ENCODE results near the gene KRTAP5-6. TPM values are rescaled to one million over a fixed set of nuclear protein-coding genes. Genes with fewer than 3 reads are reported as not detected.

Gene KRTAP5-6
- total RNA-seq, 2 donors from 2014 or later, result not detected

GRCh38 chr11:1741741-1742140 lies 44.7 kb downstream of the KRTAP5-6 start:
- Mint-ChIP-seq H3K4me1 (ENCODE audit: low read depth) (no peaks in the 10 kb centered on the region), H3K27me3 (ENCODE audit: low read depth) (no peaks in the 10 kb centered on the region), H3K4me3 (no peak overlapping the region), H3K27ac (no peak overlapping the region), H3K36me3 (ENCODE audit: insufficient read depth in 2 of 2) (peaks cover 2 to 7% of the 10 kb centered on the region in 2 donors), H3K9me3 (peaks cover 10 to 13% of the 10 kb centered on the region in 2 donors)
- DNase-seq, result no peak
- ATAC-seq (replicated peaks in 1 of 2), result no peak

GRCh38 chr11:1742371-1742770 lies 45.4 kb downstream of the KRTAP5-6 start:
- DNase-seq (no peak), ATAC-seq (replicated peaks in 1 of 2) (peak; percentile 57 to 75)
- no peaks in the 10 kb centered on the region for H3K27me3 Mint-ChIP-seq (ENCODE audit: low read depth)
- H3K27ac Mint-ChIP-seq, result no peak overlapping the region
- peaks cover 8 to 11% of the 10 kb centered on the region in 2 donors for H3K9me3 Mint-ChIP-seq
- H3K36me3 Mint-ChIP-seq (ENCODE audit: insufficient read depth in 2 of 2), result peaks cover 0 to 4% of the 10 kb centered on the region in 2 donors
- H3K4me1 Mint-ChIP-seq (ENCODE audit: low read depth), result no peaks in the 10 kb centered on the region
- no peak overlapping the region for H3K4me3 Mint-ChIP-seq

GRCh38 chr11:1742869-1743584 lies 46.0 kb downstream of the KRTAP5-6 start:
- no peak for ATAC-seq (replicated peaks in 1 of 2)
- Mint-ChIP-seq H3K9me3 (peaks cover 8% of the 10 kb centered on the region in 2 donors), H3K27ac (no peak overlapping the region), H3K27me3 (ENCODE audit: low read depth) (no peaks in the 10 kb centered on the region), H3K4me3 (no peak overlapping the region), H3K36me3 (ENCODE audit: insufficient read depth in 2 of 2) (peaks cover 0 to under 1% of the 10 kb centered on the region in 2 donors), H3K4me1 (ENCODE audit: low read depth) (no peaks in the 10 kb centered on the region)
- no peak for DNase-seq

GRCh38 chr11:1743585-1744136 lies 46.7 kb downstream of the KRTAP5-6 start:
- Mint-ChIP-seq H3K4me3 (no peak overlapping the region), H3K27me3 (ENCODE audit: low read depth) (no peaks in the 10 kb centered on the region), H3K36me3 (ENCODE audit: insufficient read depth in 2 of 2) (no peaks in the 10 kb centered on the region), H3K4me1 (ENCODE audit: low read depth) (no peaks in the 10 kb centered on the region), H3K27ac (no peak overlapping the region), H3K9me3 (peaks cover 6 to 8% of the 10 kb centered on the region in 2 donors)
- ATAC-seq (replicated peaks in 1 of 2), result no peak
- no peak for DNase-seq

GRCh38 chr11:1744137-1744886 lies 47.3 kb downstream of the KRTAP5-6 start:
- Mint-ChIP-seq H3K9me3 (peaks cover 6 to 8% of the 10 kb centered on the region in 2 donors), H3K27ac (no peak overlapping the region)

GRCh38 chr11:1744891-1745700 lies 48.1 kb downstream of the KRTAP5-6 start:
- peaks cover 8% of the 10 kb centered on the region for H3K4me1 Mint-ChIP-seq (ENCODE audit: low read depth)
- DNase-seq, result no peak
- peaks cover 6 to 8% of the 10 kb centered on the region in 2 donors for H3K9me3 Mint-ChIP-seq
- peaks cover 8% of the 10 kb centered on the region for H3K27me3 Mint-ChIP-seq (ENCODE audit: low read depth)
- H3K4me3 Mint-ChIP-seq, result no peak overlapping the region
- H3K36me3 Mint-ChIP-seq (ENCODE audit: insufficient read depth in 2 of 2), result no peaks in the 10 kb centered on the region
- H3K27ac Mint-ChIP-seq, result no peak overlapping the region
- no peak for ATAC-seq (replicated peaks in 1 of 2)

More at GRCh38 chr11:1744137-1744886, 47.3 kb downstream of the KRTAP5-6 start:
- Mint-ChIP-seq H3K4me1 (ENCODE audit: low read depth) (peaks cover under 1% of the 10 kb centered on the region), H3K27me3 (ENCODE audit: low read depth) (peaks cover under 1% of the 10 kb centered on the region), H3K36me3 (ENCODE audit: insufficient read depth in 2 of 2) (no peaks in the 10 kb centered on the region), H3K4me3 (no peak overlapping the region)
- ATAC-seq (replicated peaks in 1 of 2), result no peak
- DNase-seq, result no peak

- H3K4me3 Mint-ChIP-seq, result no peak overlapping the region
Measured at GRCh38 chr11:1745701-1746320, 48.8 kb downstream of the KRTAP5-6 start.

GRCh38 chr11:1746511-1746931 lies 49.5 kb downstream of the KRTAP5-6 start:
- no peaks in the 10 kb centered on the region for H3K36me3 Mint-ChIP-seq (ENCODE audit: insufficient read depth in 2 of 2)
- H3K27me3 Mint-ChIP-seq (ENCODE audit: low read depth), result peaks cover 16% of the 10 kb centered on the region

More at GRCh38 chr11:1745701-1746320, 48.8 kb downstream of the KRTAP5-6 start:
- H3K36me3 Mint-ChIP-seq (ENCODE audit: insufficient read depth in 2 of 2), result no peaks in the 10 kb centered on the region
- ATAC-seq (replicated peaks in 1 of 2) (no peak), DNase-seq (no peak)
- H3K27me3 Mint-ChIP-seq (ENCODE audit: low read depth), result peaks cover 15% of the 10 kb centered on the region
- H3K4me1 Mint-ChIP-seq (ENCODE audit: low read depth), result peaks cover 14% of the 10 kb centered on the region
- H3K9me3 Mint-ChIP-seq, result peaks cover 6 to 8% of the 10 kb centered on the region in 2 donors
- no peak overlapping the region for H3K27ac Mint-ChIP-seq

GRCh38 chr11:1746956-1747752 lies 50.2 kb downstream of the KRTAP5-6 start:
- ATAC-seq (replicated peaks in 1 of 2) (no peak), DNase-seq (no peak)
- Mint-ChIP-seq H3K4me1 (ENCODE audit: low read depth) (peaks cover 14% of the 10 kb centered on the region), H3K4me3 (no peak overlapping the region), H3K9me3 (peaks cover 6 to 8% of the 10 kb centered on the region in 2 donors), H3K36me3 (ENCODE audit: insufficient read depth in 2 of 2) (no peaks in the 10 kb centered on the region), H3K27me3 (ENCODE audit: low read depth) (peaks cover 16% of the 10 kb centered on the region), H3K27ac (no peak overlapping the region)

More at GRCh38 chr11:1746511-1746931, 49.5 kb downstream of the KRTAP5-6 start:
- Mint-ChIP-seq H3K27ac (no peak overlapping the region), H3K4me1 (ENCODE audit: low read depth) (peaks cover 14% of the 10 kb centered on the region), H3K4me3 (no peak overlapping the region), H3K9me3 (peaks cover 6 to 8% of the 10 kb centered on the region in 2 donors)
- ATAC-seq (replicated peaks in 1 of 2) (no peak), DNase-seq (no peak)
